ENCODE measurements around the gene CELA2A.
"Not testable (repeated sequence)": the region's sequence is repeated elsewhere in the genome, so short reads cannot be mapped to it uniquely, and the experiment has no call there.

CELA2A gene

DNA sequence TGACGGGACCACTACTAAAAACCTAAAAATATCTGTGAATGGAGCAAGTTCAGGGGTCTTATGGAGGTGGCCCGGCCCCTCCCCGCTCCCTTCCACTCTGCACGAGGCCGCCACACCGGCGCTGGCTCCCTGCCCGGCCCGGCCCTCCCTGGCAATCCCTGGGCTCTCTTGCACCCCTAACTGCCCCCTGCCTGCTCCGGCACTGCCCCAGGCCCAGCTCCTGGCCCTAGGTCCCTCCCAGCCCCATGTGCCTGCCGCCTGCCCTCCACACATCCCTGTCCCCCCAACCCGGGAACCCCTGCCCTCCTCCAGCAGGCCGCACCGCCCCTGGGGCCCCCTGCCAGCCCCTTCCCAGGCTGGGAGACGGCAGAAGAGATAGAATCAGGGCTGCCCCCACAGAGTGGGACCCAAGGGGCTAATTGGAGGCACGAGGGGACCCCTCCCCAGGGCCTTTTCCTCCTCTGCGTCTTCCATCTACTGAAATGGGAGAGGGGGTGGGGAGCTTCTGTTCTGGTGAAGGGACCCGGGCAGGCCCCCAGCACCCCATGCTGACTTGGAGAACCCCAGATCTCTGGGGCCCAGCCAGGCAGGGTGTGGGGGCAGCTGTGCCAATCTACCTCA lies 27.6 kb upstream of the CELA2A start:
- DNase-seq (ENCODE audit: low read depth in 1 of 2, low spot score in 1 of 2) = no peak
- in situ Hi-C loops (cut with HindIII; ENCODE audit: low pct_unique_long_range_greater_than_20kb, low sequenced_read_pairs) = no loop called here
- no peak for TF ChIP-seq JUND (IDR thresholded peaks at IDR 0.05; ENCODE audit: low read depth)

GRCh38 chr1:15429701-15430149 lies 26.8 kb upstream of the CELA2A start:
- no peak for DNase-seq (ENCODE audit: low read depth in 1 of 2, low spot score in 1 of 2)
- in situ Hi-C loops (cut with HindIII; ENCODE audit: low pct_unique_long_range_greater_than_20kb, low sequenced_read_pairs) = no loop called here

GRCh38 chr1:15430787-15431570 lies 25.6 kb upstream of the CELA2A start:
- in situ Hi-C loops (cut with HindIII; ENCODE audit: low pct_unique_long_range_greater_than_20kb, low sequenced_read_pairs) = no loop called here
- DNase-seq (ENCODE audit: low read depth in 1 of 2, low spot score in 1 of 2) = peak; percentile 38 to 60
- no peak for TF ChIP-seq JUND (IDR thresholded peaks at IDR 0.05; ENCODE audit: low read depth)

More at GRCh38 chr1:15429701-15430149, 26.8 kb upstream of the CELA2A start:
- no peak for TF ChIP-seq JUND (IDR thresholded peaks at IDR 0.05; ENCODE audit: low read depth)

DNA sequence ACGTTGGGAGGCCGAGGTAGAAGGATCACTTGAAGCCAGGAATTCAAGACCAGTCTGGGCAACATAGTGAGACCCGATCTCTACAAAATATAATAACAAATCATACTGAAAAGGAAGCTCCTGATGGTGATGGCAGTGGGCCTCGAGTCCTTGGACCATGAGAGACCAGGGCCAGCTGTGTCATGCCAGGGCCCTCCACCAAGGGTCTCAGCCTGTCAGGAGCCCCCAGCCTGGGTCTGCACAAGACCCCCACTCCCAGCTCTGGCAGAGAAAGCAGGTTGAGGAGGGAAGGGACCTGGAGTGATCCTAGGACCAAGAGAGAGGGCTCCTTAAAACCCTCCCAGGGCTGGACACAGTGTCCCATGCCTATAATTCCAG lies 25.0 kb upstream of the CELA2A start:
- in situ Hi-C loops (cut with HindIII; ENCODE audit: low pct_unique_long_range_greater_than_20kb, low sequenced_read_pairs) = no loop called here
- no peak for DNase-seq (ENCODE audit: low read depth in 1 of 2, low spot score in 1 of 2)
- no peak for TF ChIP-seq JUND (IDR thresholded peaks at IDR 0.05; ENCODE audit: low read depth)

GRCh38 chr1:15432324-15432723 lies 24.2 kb upstream of the CELA2A start:
- in situ Hi-C loops (cut with HindIII; ENCODE audit: low pct_unique_long_range_greater_than_20kb, low sequenced_read_pairs) = no loop called here
- no peak for TF ChIP-seq JUND (IDR thresholded peaks at IDR 0.05; ENCODE audit: low read depth)
- DNase-seq (ENCODE audit: low read depth in 1 of 2, low spot score in 1 of 2) = no peak

DNA sequence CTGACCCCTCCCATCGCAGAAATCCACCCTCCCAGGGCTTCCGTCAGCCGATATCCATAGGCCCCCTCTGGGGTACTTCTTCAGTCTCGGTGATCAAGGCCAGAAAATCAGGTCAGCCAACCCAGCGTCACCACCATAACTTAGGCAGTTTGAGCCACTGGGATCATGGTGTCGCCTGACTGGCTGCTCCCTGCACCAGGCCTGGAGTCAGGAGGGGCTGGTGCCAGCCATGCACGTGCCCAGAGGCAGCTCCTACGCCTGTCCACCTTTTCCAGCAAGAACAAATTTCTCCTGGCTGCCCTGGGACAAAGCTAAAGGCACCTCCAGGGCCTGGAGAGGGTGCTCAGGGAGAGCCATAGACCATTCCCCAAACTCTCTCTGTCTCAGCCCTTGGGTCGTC lies 23.1 kb upstream of the CELA2A start:
- in situ Hi-C loops (cut with HindIII; ENCODE audit: low pct_unique_long_range_greater_than_20kb, low sequenced_read_pairs) = no loop called here
- no peak for TF ChIP-seq JUND (IDR thresholded peaks at IDR 0.05; ENCODE audit: low read depth)
- no peak for DNase-seq (ENCODE audit: low read depth in 1 of 2, low spot score in 1 of 2)

DNA sequence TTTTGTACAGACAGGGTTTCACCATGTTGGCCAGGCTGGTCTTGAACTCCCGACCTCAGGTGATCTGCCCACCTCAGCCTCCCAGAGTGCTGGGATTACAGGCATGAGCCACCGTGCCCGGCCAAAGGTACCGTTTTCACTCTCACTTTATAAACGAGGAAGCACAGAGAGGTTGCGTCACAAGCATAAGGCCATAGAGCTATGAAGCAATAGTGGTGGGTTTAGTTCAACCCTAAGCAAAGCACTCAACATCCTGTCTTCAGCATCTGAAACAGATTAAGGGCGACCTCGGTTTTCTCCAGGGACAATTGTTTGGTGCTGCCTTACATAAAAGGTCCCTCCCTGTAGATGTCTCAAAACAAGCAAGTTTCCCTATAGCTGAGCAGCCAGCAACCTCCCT lies 21.8 kb upstream of the CELA2A start:
- DNase-seq (ENCODE audit: low read depth in 1 of 2, low spot score in 1 of 2); in situ Hi-C loops (cut with HindIII; ENCODE audit: low pct_unique_long_range_greater_than_20kb, low sequenced_read_pairs): not testable (repeated sequence)

DNA sequence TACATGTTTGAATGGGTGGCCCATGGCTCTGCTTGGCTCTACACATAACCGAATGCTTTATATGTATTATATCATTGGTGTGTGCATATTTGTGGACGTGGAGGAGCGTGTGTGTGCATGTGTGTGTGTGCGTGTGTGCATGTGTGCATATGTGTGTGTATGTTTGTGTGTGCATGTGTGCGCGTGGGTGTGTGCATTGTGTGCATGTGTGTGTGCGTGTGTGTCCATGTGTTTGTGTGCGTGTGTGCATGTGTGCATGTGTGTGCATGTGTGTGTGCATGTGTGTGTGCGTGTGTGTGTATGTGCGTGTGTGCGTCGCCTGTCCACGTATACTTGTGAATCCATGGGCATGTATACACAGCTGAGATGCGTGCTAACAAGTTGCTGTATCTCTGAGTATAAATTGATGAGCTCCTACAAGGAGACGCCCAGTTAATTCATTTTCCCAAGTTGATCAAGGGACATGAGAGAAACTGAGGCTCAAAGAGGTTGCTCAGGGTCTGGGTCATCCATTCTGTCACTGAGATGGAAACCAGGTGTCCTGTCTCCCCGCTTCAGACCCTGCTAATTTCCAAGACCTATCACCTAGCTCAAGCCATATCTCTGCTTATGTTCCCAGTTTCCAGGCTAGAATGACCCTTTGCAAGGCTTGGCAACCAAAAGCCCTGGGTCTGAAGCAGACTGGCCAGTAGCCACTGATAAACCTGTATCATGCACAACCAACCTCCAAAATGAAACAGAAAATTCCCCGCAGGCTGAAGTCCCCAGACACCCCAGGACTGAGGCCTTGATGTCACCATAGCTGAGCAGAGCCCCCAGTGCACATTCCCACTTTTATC lies 21.1 kb upstream of the CELA2A start:
- no peak for DNase-seq (ENCODE audit: low read depth in 1 of 2, low spot score in 1 of 2)
- in situ Hi-C loops (cut with HindIII; ENCODE audit: low pct_unique_long_range_greater_than_20kb, low sequenced_read_pairs) = no loop called here
- no peak for TF ChIP-seq JUND (IDR thresholded peaks at IDR 0.05; ENCODE audit: low read depth)

DNA sequence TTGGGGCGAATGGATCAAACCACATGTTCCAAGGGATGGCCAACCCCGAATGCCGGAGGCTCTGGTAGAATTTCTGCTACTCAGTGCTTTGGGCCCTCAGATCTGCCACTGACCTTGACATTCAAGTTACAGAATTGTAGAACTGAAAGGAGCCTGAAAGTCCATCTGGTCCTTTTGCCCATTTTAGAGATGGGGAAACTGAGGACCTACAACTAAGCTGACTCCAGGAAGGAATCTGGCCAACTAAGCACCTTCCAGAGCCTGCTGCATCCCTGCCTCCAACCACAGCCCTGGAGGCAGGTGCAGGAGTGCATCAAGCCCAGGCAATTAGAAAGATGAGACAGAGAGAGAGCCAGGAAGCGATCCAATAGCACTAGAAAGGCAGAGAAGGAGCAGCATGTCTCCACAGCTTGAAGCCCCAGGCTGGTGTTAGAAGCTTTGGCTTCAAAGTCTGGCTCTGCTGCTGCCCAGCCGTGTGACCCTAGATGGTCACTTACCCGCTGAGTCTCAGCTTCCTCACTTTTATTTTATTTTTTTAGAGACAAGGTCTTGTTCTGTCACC lies 19.6 kb upstream of the CELA2A start:
- in situ Hi-C loops (cut with HindIII; ENCODE audit: low pct_unique_long_range_greater_than_20kb, low sequenced_read_pairs) = no loop called here
- no peak for TF ChIP-seq JUND (IDR thresholded peaks at IDR 0.05; ENCODE audit: low read depth)
- no peak for DNase-seq (ENCODE audit: low read depth in 1 of 2, low spot score in 1 of 2)

- in situ Hi-C loops (cut with HindIII; ENCODE audit: low pct_unique_long_range_greater_than_20kb, low sequenced_read_pairs) = no loop called here
- DNase-seq (ENCODE audit: low read depth in 1 of 2, low spot score in 1 of 2) = no peak
- no peak for TF ChIP-seq JUND (IDR thresholded peaks at IDR 0.05; ENCODE audit: low read depth)
These were observed 17.2 kb upstream of the CELA2A start for GRCh38 chr1:15439325-15439724.

DNA sequence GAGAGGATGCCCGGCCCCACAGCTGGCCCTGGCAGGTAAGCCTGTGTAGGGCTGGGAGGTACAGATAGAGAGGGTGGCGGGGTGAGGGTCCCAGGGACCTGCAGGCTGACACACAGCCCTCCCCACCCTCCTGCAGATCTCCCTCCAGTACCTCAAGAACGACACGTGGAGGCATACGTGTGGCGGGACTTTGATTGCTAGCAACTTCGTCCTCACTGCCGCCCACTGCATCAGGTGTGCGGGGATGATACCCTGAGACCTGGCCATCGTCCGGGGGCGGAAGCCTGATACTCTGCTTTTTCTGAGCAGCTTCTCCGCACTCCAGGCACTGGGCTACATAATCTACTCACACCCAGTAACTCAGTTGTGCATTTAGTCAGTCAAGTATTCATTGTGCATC lies 16.2 kb upstream of the CELA2A start:
- in situ Hi-C loops (cut with HindIII; ENCODE audit: low pct_unique_long_range_greater_than_20kb, low sequenced_read_pairs) = no loop called here
- TF ChIP-seq JUND (IDR thresholded peaks at IDR 0.05; ENCODE audit: low read depth) = no peak
- no peak for DNase-seq (ENCODE audit: low read depth in 1 of 2, low spot score in 1 of 2)

GRCh38 chr1:15441247-15441646 lies 15.3 kb upstream of the CELA2A start:
- in situ Hi-C loops (cut with HindIII; ENCODE audit: low pct_unique_long_range_greater_than_20kb, low sequenced_read_pairs) = no loop called here
- TF ChIP-seq JUND (IDR thresholded peaks at IDR 0.05; ENCODE audit: low read depth) = no peak
- DNase-seq (ENCODE audit: low read depth in 1 of 2, low spot score in 1 of 2) = no peak
